GM18520 (cell line): ENCODE data around the gene ZAP70.

Source experiments
- ATAC-seq: cut with Tn5 transposase; IDR thresholded peaks from one replicate; pipeline ENCODE4 v1.9.1; 2021; ENCODE audit not compliant: unreplicated experiment

Gene ZAP70

GRCh38 chr2:97775074-97775473, 61.7 kb downstream of the ZAP70 start:
- no peak for ATAC-seq

- ATAC-seq = no peak
Observed at GRCh38 chr2:97779141-97779540, 65.8 kb downstream of the ZAP70 start.

- no peak for ATAC-seq
Observed at GRCh38 chr2:97781981-97782380, 68.6 kb downstream of the ZAP70 start.

- ATAC-seq = no peak
Observed at GRCh38 chr2:97784953-97785352, 71.6 kb downstream of the ZAP70 start.

- no peak for ATAC-seq
Observed at GRCh38 chr2:97785818-97786217, 72.4 kb downstream of the ZAP70 start.

GRCh38 chr2:97788986-97789644, 75.7 kb downstream of the ZAP70 start:
- ATAC-seq = no peak
